Naive B cell (primary cell): ENCODE results near the gene LINC00237. TPM values are rescaled to one million over a fixed set of nuclear protein-coding genes. Genes with fewer than 3 reads are reported as not detected.

Source experiments
- ATAC-seq, 2 donors: fragments of 150-1000 bp; cut with Tn5 transposase; 2 replicates each; pipeline ENCODE4 v1.10.0; 2021; ENCODE audit warnings: low read depth in 2 of 2, mild to moderate bottlenecking in 2 of 2, moderate library complexity in 2 of 2
- DNase-seq: peaks from one replicate; pipeline ENCODE4 v3.0.0; 2022
- H3K27ac Mint-ChIP-seq, 6 donors: one replicate each; pipeline ENCODE4 v1.8.0; 2020 to 2022; ENCODE audit warnings: mild to moderate bottlenecking in 6 of 6, mixed read lengths in 6 of 6, moderate library complexity in 5 of 6, inconsistent platforms in 2 of 6
- H3K27me3 Mint-ChIP-seq, 3 donors: one replicate each; pipeline ENCODE4 v1.8.0; 2021 to 2022; ENCODE audit warnings: mixed read lengths in 3 of 3, mild to moderate bottlenecking in 1 of 3
- H3K36me3 Mint-ChIP-seq, 2 donors: one replicate each; pipeline ENCODE4 v1.8.0; 2020 to 2022; ENCODE audit warnings: mixed read lengths in 2 of 2, inconsistent platforms in 1 of 2, mild to moderate bottlenecking in 1 of 2
- H3K4me1 Mint-ChIP-seq, 3 donors: one replicate each; pipeline ENCODE4 v1.8.0; 2020 to 2022; ENCODE audit warnings: mixed read lengths in 3 of 3, inconsistent platforms in 1 of 3, mild to moderate bottlenecking in 1 of 3, moderate library complexity in 1 of 3
- H3K4me3 Mint-ChIP-seq, 8 donors: one replicate each; pipeline ENCODE4 v1.8.0; 2020 to 2022; ENCODE audit warnings: mild to moderate bottlenecking in 8 of 8, mixed read lengths in 8 of 8, moderate library complexity in 8 of 8, inconsistent platforms in 2 of 8
- H3K9me3 Mint-ChIP-seq, 7 donors: one replicate each; pipeline ENCODE4 v1.8.0; 2020 to 2022; ENCODE audit warnings: mixed read lengths in 7 of 7, mild to moderate bottlenecking in 5 of 7, inconsistent platforms in 2 of 7, moderate library complexity in 1 of 7
- polyA plus RNA-seq, 6 donors: library from polyadenylated mRNA; unstranded; fragments of 300-500 nt; fragmentation: Illumina TruSeq; gene quantifications; one replicate each; pipeline ENCODE4 v1.2.3, GENCODE V29; 2021; ENCODE audit warnings: low read depth in 6 of 6

LINC00237 gene
- polyA plus RNA-seq, 6 donors from 2014 or later = 0.29 to 0.70 TPM; not detected in 4

- Mint-ChIP-seq H3K9me3 (peaks cover 0 to 16% (median 2%) of the 10 kb centered on the region in 7 donors), H3K36me3 (peaks cover 0 to 4% of the 10 kb centered on the region in 2 donors), H3K4me3 (peak overlapping the region; percentile 90 to 97 (median 94)), H3K4me1 (peaks cover 18 to 38% (median 28%) of the 10 kb centered on the region in 3 donors), H3K27ac (peak overlapping the region in 4 of 6 donors; percentile 23 to 83 (median 76)), H3K27me3 (peaks cover 69 to 81% (median 75%) of the 10 kb centered on the region in 3 donors)
- DNase-seq (peak; percentile 9), ATAC-seq (peak; percentile 22 to 27)
These were observed 5.3 kb downstream of the LINC00237 start for GRCh38 chr20:21100578-21101452.

- H3K9me3 Mint-ChIP-seq = peaks cover 0 to 16% (median 2%) of the 10 kb centered on the region in 7 donors
- H3K4me1 Mint-ChIP-seq = peaks cover 18 to 38% (median 28%) of the 10 kb centered on the region in 3 donors
- peaks cover 0 to 4% of the 10 kb centered on the region in 2 donors for H3K36me3 Mint-ChIP-seq
- ATAC-seq = peak; percentile 59 to 68
- H3K27ac Mint-ChIP-seq = peak overlapping the region in 5 of 6 donors; percentile 70 to 87 (median 78)
- DNase-seq = peak; percentile 43
- H3K4me3 Mint-ChIP-seq = peak overlapping the region; percentile 90 to 97 (median 94)
- H3K27me3 Mint-ChIP-seq = peaks cover 75 to 82% (median 80%) of the 10 kb centered on the region in 3 donors
These were observed 6.2 kb downstream of the LINC00237 start for GRCh38 chr20:21099751-21100577.

GRCh38 chr20:21096321-21097043 lies 9.7 kb downstream of the LINC00237 start:
- peaks cover 0 to 4% of the 10 kb centered on the region in 2 donors for H3K36me3 Mint-ChIP-seq
- H3K27me3 Mint-ChIP-seq = peaks cover 77 to 79% (median 78%) of the 10 kb centered on the region in 3 donors
- no peak overlapping the region for H3K4me3 Mint-ChIP-seq
- peak overlapping the region in 1 of 6 donors; percentile 16 for H3K27ac Mint-ChIP-seq
- H3K4me1 Mint-ChIP-seq = peaks cover 9 to 17% (median 16%) of the 10 kb centered on the region in 3 donors
- ATAC-seq (no peak), DNase-seq (no peak)
- H3K9me3 Mint-ChIP-seq = peaks cover 0 to 5% (median 0%) of the 10 kb centered on the region in 7 donors

- ATAC-seq = no peak
- Mint-ChIP-seq H3K9me3 (peaks cover 0 to 5% (median 0%) of the 10 kb centered on the region in 7 donors), H3K27me3 (peaks cover 75 to 84% (median 81%) of the 10 kb centered on the region in 3 donors), H3K36me3 (no peaks in the 10 kb centered on the region), H3K4me1 (peaks cover 0 to 15% (median 4%) of the 10 kb centered on the region in 3 donors), H3K27ac (no peak overlapping the region), H3K4me3 (no peak overlapping the region)
- no peak for DNase-seq
These were observed 13.4 kb downstream of the LINC00237 start for GRCh38 chr20:21092806-21093205.

- Mint-ChIP-seq H3K4me3 (peak overlapping the region in 2 of 8 donors; percentile 14 to 16), H3K27ac (no peak overlapping the region)
- ATAC-seq = no peak
These were observed 15.4 kb downstream of the LINC00237 start for GRCh38 chr20:21090721-21091120.

GRCh38 chr20:21090111-21090618 lies 16.0 kb downstream of the LINC00237 start:
- DNase-seq (no peak), ATAC-seq (peak; percentile 37 to 45)
- no peak overlapping the region for H3K27ac Mint-ChIP-seq
- peaks cover 0 to 5% (median 2%) of the 10 kb centered on the region in 7 donors for H3K9me3 Mint-ChIP-seq
- H3K4me1 Mint-ChIP-seq = peaks cover 0 to 15% (median 4%) of the 10 kb centered on the region in 3 donors
- H3K4me3 Mint-ChIP-seq = peak overlapping the region in 4 of 8 donors; percentile 3 to 54 (median 16)
- peaks cover 57 to 77% (median 65%) of the 10 kb centered on the region in 3 donors for H3K27me3 Mint-ChIP-seq
- H3K36me3 Mint-ChIP-seq = no peaks in the 10 kb centered on the region

More at GRCh38 chr20:21090721-21091120, 15.4 kb downstream of the LINC00237 start:
- Mint-ChIP-seq H3K27me3 (peaks cover 63 to 77% (median 70%) of the 10 kb centered on the region in 3 donors), H3K36me3 (no peaks in the 10 kb centered on the region), H3K4me1 (peaks cover 0 to 15% (median 4%) of the 10 kb centered on the region in 3 donors), H3K9me3 (peaks cover 0 to 5% (median 0%) of the 10 kb centered on the region in 7 donors)
- no peak for DNase-seq

GRCh38 chr20:21089391-21089790 lies 16.8 kb downstream of the LINC00237 start:
- DNase-seq = no peak
- Mint-ChIP-seq H3K36me3 (no peaks in the 10 kb centered on the region), H3K9me3 (peaks cover 0 to 5% (median 2%) of the 10 kb centered on the region in 7 donors), H3K27me3 (peaks cover 56 to 81% (median 65%) of the 10 kb centered on the region in 3 donors), H3K4me1 (peaks cover 0 to 15% (median 4%) of the 10 kb centered on the region in 3 donors), H3K4me3 (no peak overlapping the region), H3K27ac (no peak overlapping the region)
- no peak for ATAC-seq

- DNase-seq = no peak
- H3K4me1 Mint-ChIP-seq = peaks cover 0 to 15% (median 4%) of the 10 kb centered on the region in 3 donors
- H3K9me3 Mint-ChIP-seq = peaks cover 0 to 5% (median 2%) of the 10 kb centered on the region in 7 donors
- no peak for ATAC-seq
- H3K27me3 Mint-ChIP-seq = peaks cover 51 to 76% (median 64%) of the 10 kb centered on the region in 3 donors
- no peak overlapping the region for H3K27ac Mint-ChIP-seq
- no peak overlapping the region for H3K4me3 Mint-ChIP-seq
- no peaks in the 10 kb centered on the region for H3K36me3 Mint-ChIP-seq
These were observed 18.2 kb downstream of the LINC00237 start for GRCh38 chr20:21087862-21088540.

GRCh38 chr20:21083825-21084325 lies 22.3 kb downstream of the LINC00237 start:
- Mint-ChIP-seq H3K4me3 (no peak overlapping the region), H3K4me1 (no peaks in the 10 kb centered on the region), H3K36me3 (no peaks in the 10 kb centered on the region), H3K27me3 (peaks cover 39 to 55% (median 54%) of the 10 kb centered on the region in 3 donors), H3K9me3 (peaks cover 0 to 5% (median 0%) of the 10 kb centered on the region in 7 donors), H3K27ac (no peak overlapping the region)
- ATAC-seq (no peak), DNase-seq (no peak)

- Mint-ChIP-seq H3K36me3 (no peaks in the 10 kb centered on the region), H3K4me1 (no peaks in the 10 kb centered on the region), H3K9me3 (peaks cover 0 to 5% (median 0%) of the 10 kb centered on the region in 7 donors), H3K27me3 (peaks cover 40 to 58% (median 50%) of the 10 kb centered on the region in 3 donors), H3K4me3 (no peak overlapping the region), H3K27ac (no peak overlapping the region)
- ATAC-seq (no peak), DNase-seq (no peak)
These were observed 23.6 kb downstream of the LINC00237 start for GRCh38 chr20:21082584-21082983.

- ATAC-seq = no peak
- no peaks in the 10 kb centered on the region for H3K4me1 Mint-ChIP-seq
- H3K27ac Mint-ChIP-seq = no peak overlapping the region
- peaks cover 33 to 41% (median 40%) of the 10 kb centered on the region in 3 donors for H3K27me3 Mint-ChIP-seq
- H3K36me3 Mint-ChIP-seq = no peaks in the 10 kb centered on the region
- H3K4me3 Mint-ChIP-seq = no peak overlapping the region
- no peak for DNase-seq
- H3K9me3 Mint-ChIP-seq = no peaks in the 10 kb centered on the region
These were observed 28.3 kb downstream of the LINC00237 start for GRCh38 chr20:21077809-21078345.
